ENCODE data around the gene ANAPC2.

Gene ANAPC2

GRCh38 chr9:137168904-137169856 lies 19.2 kb downstream of the ANAPC2 start:
- H3K27me3 Mint-ChIP-seq = peaks cover 67% of the 10 kb centered on the region

GRCh38 chr9:137168573-137168903 lies 19.8 kb downstream of the ANAPC2 start:
- Mint-ChIP-seq H3K36me3 (no peaks in the 10 kb centered on the region), H3K4me1 (peaks cover 6% of the 10 kb centered on the region), H3K4me3 (peak overlapping the region; percentile 34), H3K27me3 (peaks cover 71% of the 10 kb centered on the region), H3K27ac (no peak overlapping the region), H3K9me3 (no peaks in the 10 kb centered on the region)
- ATAC-seq = no peak

More at GRCh38 chr9:137168904-137169856, 19.2 kb downstream of the ANAPC2 start:
- Mint-ChIP-seq H3K36me3 (no peaks in the 10 kb centered on the region), H3K4me1 (peaks cover 6% of the 10 kb centered on the region), H3K27ac (no peak overlapping the region), H3K4me3 (peak overlapping the region; percentile 72), H3K9me3 (no peaks in the 10 kb centered on the region)
- no peak for ATAC-seq

- Mint-ChIP-seq H3K4me3 (no peak overlapping the region), H3K4me1 (peaks cover 6% of the 10 kb centered on the region), H3K36me3 (no peaks in the 10 kb centered on the region), H3K27ac (no peak overlapping the region), H3K9me3 (no peaks in the 10 kb centered on the region), H3K27me3 (peaks cover 71% of the 10 kb centered on the region)
- peak; percentile 17 for ATAC-seq
Observed at GRCh38 chr9:137167747-137168572, 20.4 kb downstream of the ANAPC2 start.

- no peak for ATAC-seq
- Mint-ChIP-seq H3K27me3 (peaks cover 75% of the 10 kb centered on the region), H3K9me3 (no peaks in the 10 kb centered on the region), H3K4me3 (no peak overlapping the region), H3K27ac (no peak overlapping the region), H3K36me3 (no peaks in the 10 kb centered on the region), H3K4me1 (peaks cover 6% of the 10 kb centered on the region)
Observed at GRCh38 chr9:137167277-137167746, 21.0 kb downstream of the ANAPC2 start.

DNA sequence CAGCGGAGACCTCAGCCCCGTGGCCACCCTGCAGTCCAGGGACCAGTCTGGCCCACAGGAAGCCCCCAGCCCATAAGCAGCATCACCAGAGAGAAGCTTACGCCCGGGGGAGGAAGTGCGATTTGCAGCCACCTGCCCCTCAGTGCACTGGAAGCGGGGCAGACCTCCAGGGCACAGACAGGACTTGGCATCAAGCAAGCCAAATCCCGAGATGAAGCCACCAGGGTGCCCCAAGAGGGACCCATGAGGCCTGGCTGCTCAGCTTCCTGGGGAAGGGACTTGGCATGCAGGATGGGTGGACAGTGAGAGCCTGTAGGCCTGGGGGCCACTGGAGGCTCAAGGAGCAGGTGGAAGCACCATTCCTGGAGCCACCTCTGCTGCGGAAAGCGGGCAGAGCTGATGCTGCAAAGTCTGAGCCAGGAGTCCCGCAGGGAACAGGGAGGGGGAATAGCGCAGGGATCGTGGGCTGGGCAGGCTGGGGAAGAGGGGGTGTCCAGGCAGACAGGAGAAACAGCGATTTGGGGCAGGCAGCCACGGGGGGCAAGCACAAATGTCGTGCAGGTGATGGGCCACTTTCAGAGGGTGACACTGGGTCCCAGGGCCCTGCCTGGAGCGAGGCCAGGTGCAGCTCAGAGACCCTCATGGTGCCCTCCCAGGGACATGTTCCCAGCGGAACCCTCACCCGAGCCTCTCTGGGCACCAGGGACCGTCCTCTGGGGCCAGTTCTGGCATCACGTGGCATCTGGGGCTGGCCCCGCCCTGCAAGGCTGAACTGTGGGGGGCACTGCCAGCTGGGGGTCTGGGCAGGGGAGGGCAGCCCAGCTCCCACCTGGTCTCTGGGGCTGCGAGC lies 21.8 kb downstream of the ANAPC2 start:
- H3K27ac Mint-ChIP-seq = no peak overlapping the region
- no peaks in the 10 kb centered on the region for H3K9me3 Mint-ChIP-seq
- ATAC-seq = no peak
- peaks cover 72% of the 10 kb centered on the region for H3K27me3 Mint-ChIP-seq
- H3K4me3 Mint-ChIP-seq = peak overlapping the region; percentile 15
- H3K4me1 Mint-ChIP-seq = peaks cover 6% of the 10 kb centered on the region
- no peaks in the 10 kb centered on the region for H3K36me3 Mint-ChIP-seq

DNA sequence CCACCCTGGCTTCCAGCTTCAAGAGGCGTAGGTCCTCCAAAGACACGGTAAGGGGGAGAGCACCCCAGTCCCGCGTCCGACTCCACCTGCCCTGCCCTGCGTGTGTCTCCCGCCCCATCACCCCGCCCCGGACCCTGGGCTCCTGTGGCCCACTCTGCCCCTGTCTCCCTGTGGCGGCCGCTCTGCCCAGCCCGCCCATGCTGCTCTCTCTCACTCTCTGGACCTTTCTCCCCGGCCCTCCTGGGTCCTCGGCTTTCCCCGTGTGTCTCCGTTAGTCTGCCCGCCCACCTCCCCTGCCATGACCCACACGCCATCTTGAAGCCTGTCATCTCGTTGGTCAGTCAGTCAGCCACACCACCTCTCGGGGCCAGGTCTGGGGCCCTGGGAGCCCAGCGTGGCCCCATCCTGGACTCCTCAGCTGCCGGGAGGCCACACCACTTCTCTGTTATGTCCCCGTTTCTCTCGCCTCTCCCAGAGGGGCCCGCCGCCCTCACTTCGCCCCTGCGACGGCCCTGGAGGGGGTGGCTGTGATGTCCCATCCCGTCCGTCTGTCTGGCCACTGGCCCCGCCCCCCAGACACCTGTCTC lies 23.0 kb downstream of the ANAPC2 start:
- Mint-ChIP-seq H3K4me1 (peaks cover 6% of the 10 kb centered on the region), H3K27me3 (peaks cover 69% of the 10 kb centered on the region), H3K4me3 (no peak overlapping the region)

DNA sequence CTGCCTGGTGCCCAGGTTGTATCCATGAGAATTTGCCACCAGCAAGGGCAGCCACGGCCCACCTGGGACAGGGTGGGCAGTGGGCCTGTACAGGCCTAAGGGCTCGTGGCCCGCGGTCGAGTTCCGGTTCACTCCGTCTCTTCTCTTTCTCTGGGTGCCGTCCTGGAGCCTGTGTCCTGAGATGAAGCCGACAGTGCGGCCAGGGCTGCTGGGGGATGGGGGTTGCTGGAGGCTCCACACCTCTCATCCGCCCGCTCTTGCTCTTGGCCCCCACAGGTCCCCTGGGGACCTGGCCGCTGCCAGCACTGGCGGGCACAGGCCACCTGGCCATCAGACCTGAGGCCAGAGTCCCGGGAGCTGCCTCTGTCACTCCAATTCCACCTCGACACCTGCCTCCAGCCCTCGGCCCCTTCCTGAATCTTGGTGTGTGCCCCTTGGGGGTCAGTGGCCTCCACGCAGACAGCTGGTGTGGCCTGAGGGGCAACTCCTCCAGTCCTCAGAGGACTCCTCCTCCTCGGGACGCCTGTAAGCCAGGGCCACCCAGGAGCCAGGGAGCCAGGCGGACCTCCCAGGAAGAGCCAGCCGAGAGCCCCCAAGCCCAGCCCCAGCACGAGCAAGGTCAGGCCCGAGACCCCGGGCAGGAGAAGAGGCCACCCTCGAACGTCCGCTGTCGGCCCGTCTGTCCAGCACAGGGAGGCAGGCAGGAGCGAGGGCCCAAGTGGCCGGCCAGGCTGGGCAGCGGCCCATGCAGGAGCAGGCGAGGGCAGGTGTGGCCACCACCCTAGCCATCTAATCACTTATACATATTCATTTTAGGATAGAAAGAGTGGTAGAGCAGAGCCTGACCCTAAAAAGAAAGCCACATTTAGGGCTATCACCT lies 23.8 kb downstream of the ANAPC2 start:
- no peak overlapping the region for H3K27ac Mint-ChIP-seq
- ATAC-seq = no peak
- H3K4me3 Mint-ChIP-seq = no peak overlapping the region
- H3K36me3 Mint-ChIP-seq = no peaks in the 10 kb centered on the region
- peaks cover 9% of the 10 kb centered on the region for H3K4me1 Mint-ChIP-seq
- no peaks in the 10 kb centered on the region for H3K9me3 Mint-ChIP-seq
- peaks cover 71% of the 10 kb centered on the region for H3K27me3 Mint-ChIP-seq

More for the DNA sequence above, 23.0 kb downstream of the ANAPC2 start:
- no peak overlapping the region for H3K27ac Mint-ChIP-seq
- H3K36me3 Mint-ChIP-seq = no peaks in the 10 kb centered on the region
- H3K9me3 Mint-ChIP-seq = no peaks in the 10 kb centered on the region
- ATAC-seq = no peak

- Mint-ChIP-seq H3K36me3 (no peaks in the 10 kb centered on the region), H3K4me1 (peaks cover 17% of the 10 kb centered on the region), H3K27me3 (peaks cover 74% of the 10 kb centered on the region), H3K9me3 (no peaks in the 10 kb centered on the region), H3K4me3 (no peak overlapping the region), H3K27ac (no peak overlapping the region)
- ATAC-seq = no peak
Observed at GRCh38 chr9:137163805-137164204, 24.6 kb downstream of the ANAPC2 start.

- peaks cover 22% of the 10 kb centered on the region for H3K4me1 Mint-ChIP-seq
- ATAC-seq = no peak
- H3K4me3 Mint-ChIP-seq = no peak overlapping the region
- H3K27ac Mint-ChIP-seq = no peak overlapping the region
- H3K9me3 Mint-ChIP-seq = no peaks in the 10 kb centered on the region
- peaks cover 75% of the 10 kb centered on the region for H3K27me3 Mint-ChIP-seq
- H3K36me3 Mint-ChIP-seq = no peaks in the 10 kb centered on the region
Observed at GRCh38 chr9:137163365-137163715, 25.0 kb downstream of the ANAPC2 start.

- Mint-ChIP-seq H3K9me3 (no peaks in the 10 kb centered on the region), H3K36me3 (no peaks in the 10 kb centered on the region), H3K27ac (no peak overlapping the region), H3K27me3 (peaks cover 81% of the 10 kb centered on the region), H3K4me3 (no peak overlapping the region), H3K4me1 (peaks cover 28% of the 10 kb centered on the region)
- no peak for ATAC-seq
Observed at GRCh38 chr9:137162505-137163364, 25.6 kb downstream of the ANAPC2 start.

- Mint-ChIP-seq H3K9me3 (no peaks in the 10 kb centered on the region), H3K36me3 (no peaks in the 10 kb centered on the region), H3K4me1 (peaks cover 29% of the 10 kb centered on the region), H3K4me3 (no peak overlapping the region), H3K27me3 (peaks cover 88% of the 10 kb centered on the region), H3K27ac (no peak overlapping the region)
- ATAC-seq = peak; percentile 25
Observed at GRCh38 chr9:137161558-137162486, 26.5 kb downstream of the ANAPC2 start.

All from stimulated activated memory B cell treated with anti-CD40 and anti-IgM and Interleukin-4, amounts not matched to agents 10 μg/mL and 1 μg/mL and 100 μg/mL, for 72 hours (primary cell).